ENCODE results near the gene ZNF516.

- TF ChIP-seq CTCF (IDR thresholded peaks at IDR 0.05; ENCODE audit: insufficient read depth, low read length): no peak
- no peak for TF ChIP-seq REST (IDR thresholded peaks at IDR 0.05; ENCODE audit: insufficient replicate concordance, low read depth)
These were observed 49.3 kb downstream of the ZNF516 start for GRCh38 chr18:76445741-76446232.
